ENCODE results near the gene TEX36.

DNA sequence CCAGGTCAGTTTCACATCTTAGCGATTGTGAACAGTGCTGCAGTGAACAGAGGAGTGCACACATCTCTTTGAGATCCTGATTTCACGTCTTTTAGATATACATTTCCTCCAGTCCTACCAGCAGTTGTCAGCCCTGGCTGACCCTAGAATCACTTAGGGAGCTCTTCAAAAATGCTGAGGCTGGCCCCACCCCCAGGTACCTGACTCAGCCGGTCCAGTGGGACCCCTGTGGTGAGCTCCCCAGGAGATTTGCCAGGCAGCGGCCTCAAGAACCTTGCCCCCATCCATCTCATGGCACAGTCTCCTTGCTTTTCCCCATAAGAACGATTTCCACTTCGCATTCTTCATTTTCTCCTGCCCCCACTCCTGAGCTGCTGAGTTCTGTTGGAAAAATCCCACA is 45.5 kb downstream of the TEX36 start:
- TF ChIP-seq, protein P1, sequence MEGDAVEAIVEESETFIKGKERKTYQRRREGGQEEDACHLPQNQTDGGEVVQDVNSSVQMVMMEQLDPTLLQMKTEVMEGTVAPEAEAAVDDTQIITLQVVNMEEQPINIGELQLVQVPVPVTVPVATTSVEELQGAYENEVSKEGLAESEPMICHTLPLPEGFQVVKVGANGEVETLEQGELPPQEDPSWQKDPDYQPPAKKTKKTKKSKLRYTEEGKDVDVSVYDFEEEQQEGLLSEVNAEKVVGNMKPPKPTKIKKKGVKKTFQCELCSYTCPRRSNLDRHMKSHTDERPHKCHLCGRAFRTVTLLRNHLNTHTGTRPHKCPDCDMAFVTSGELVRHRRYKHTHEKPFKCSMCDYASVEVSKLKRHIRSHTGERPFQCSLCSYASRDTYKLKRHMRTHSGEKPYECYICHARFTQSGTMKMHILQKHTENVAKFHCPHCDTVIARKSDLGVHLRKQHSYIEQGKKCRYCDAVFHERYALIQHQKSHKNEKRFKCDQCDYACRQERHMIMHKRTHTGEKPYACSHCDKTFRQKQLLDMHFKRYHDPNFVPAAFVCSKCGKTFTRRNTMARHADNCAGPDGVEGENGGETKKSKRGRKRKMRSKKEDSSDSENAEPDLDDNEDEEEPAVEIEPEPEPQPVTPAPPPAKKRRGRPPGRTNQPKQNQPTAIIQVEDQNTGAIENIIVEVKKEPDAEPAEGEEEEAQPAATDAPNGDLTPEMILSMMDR (IDR thresholded peaks at IDR 0.05) = no peak
- TF ChIP-seq POLR2A (IDR thresholded peaks at IDR 0.05) = no peak
